GM12865 (cell line): ENCODE results near the gene ST8SIA1.

Experiments
- DNase-seq: peaks from one replicate; pipeline ENCODE4 v3.0.0; 2010; ENCODE audit warnings: low read depth
- H3K4me3 ChIP-seq: 2 replicates; pipeline ENCODE4 v1.5.1; 2011; ENCODE audit warnings: mild to moderate bottlenecking, low read depth, low read length, control low read depth
- TF ChIP-seq, protein P1 (sequence below): IDR thresholded peaks from 2 replicates; pipeline ENCODE4 v1.5.1; 2011; ENCODE audit warnings: low read length, control low read depth, low read depth, inconsistent platforms; ENCODE audit not compliant: insufficient read depth; ENCODE audit errors: missing control alignments

ST8SIA1 gene

DNA sequence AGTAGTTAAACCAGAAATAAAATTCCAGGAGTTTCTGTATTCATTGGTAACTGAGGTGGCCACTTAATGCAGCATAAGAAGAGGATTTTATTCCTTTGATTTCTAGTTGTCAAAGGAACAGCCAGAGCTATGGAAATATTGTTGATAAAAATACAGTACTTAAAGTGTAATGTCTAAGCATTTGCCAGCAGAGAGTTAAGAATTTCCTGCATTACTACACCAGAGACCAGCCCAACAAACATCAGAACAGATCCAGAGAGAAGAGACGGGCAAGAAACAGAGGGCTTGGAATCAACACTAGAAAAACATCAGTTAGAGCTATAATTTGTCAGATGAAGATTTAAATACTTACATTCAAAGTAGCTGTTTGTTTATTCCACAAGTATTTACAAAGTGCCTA is 77.9 kb downstream of the ST8SIA1 start:
- TF ChIP-seq, protein P1, sequence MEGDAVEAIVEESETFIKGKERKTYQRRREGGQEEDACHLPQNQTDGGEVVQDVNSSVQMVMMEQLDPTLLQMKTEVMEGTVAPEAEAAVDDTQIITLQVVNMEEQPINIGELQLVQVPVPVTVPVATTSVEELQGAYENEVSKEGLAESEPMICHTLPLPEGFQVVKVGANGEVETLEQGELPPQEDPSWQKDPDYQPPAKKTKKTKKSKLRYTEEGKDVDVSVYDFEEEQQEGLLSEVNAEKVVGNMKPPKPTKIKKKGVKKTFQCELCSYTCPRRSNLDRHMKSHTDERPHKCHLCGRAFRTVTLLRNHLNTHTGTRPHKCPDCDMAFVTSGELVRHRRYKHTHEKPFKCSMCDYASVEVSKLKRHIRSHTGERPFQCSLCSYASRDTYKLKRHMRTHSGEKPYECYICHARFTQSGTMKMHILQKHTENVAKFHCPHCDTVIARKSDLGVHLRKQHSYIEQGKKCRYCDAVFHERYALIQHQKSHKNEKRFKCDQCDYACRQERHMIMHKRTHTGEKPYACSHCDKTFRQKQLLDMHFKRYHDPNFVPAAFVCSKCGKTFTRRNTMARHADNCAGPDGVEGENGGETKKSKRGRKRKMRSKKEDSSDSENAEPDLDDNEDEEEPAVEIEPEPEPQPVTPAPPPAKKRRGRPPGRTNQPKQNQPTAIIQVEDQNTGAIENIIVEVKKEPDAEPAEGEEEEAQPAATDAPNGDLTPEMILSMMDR: no peak
- no peak for DNase-seq
- H3K4me3 ChIP-seq: no peak overlapping the region

DNA sequence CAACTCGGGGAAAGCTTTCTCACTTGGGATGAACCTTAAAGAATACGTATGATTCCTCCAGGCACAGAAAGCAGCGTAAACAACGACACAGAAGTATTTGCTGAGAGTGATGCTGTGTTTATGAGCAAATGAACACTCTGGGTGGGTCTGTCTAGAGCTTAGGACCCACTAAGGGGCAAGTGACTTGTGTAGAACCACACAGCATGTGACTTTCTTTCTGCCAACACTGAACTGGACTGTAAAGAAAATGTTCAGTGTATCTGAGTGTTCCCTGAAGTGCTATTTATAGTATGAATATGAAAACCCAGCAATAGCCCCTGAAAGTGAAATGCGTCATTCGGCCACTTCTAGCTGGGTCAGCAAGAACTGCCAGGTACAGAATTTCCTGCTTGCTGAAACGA is 78.5 kb downstream of the ST8SIA1 start:
- TF ChIP-seq, protein P1: no peak
- H3K4me3 ChIP-seq: no peak overlapping the region
- DNase-seq: no peak

- no peak for DNase-seq
- no peak overlapping the region for H3K4me3 ChIP-seq
- TF ChIP-seq, protein P1: no peak
Measured at GRCh38 chr12:22255097-22255496, 79.4 kb downstream of the ST8SIA1 start.

GRCh38 chr12:22254478-22254877 is 80.0 kb downstream of the ST8SIA1 start:
- TF ChIP-seq, protein P1: no peak
- no peak for DNase-seq
- H3K4me3 ChIP-seq: no peak overlapping the region

- no peak for DNase-seq
- no peak overlapping the region for H3K4me3 ChIP-seq
- TF ChIP-seq, protein P1: no peak
Measured at GRCh38 chr12:22252057-22252456, 82.5 kb downstream of the ST8SIA1 start.

- TF ChIP-seq, protein P1: no peak
- no peak overlapping the region for H3K4me3 ChIP-seq
- no peak for DNase-seq
Measured at GRCh38 chr12:22250762-22251161, 83.7 kb downstream of the ST8SIA1 start.

DNA sequence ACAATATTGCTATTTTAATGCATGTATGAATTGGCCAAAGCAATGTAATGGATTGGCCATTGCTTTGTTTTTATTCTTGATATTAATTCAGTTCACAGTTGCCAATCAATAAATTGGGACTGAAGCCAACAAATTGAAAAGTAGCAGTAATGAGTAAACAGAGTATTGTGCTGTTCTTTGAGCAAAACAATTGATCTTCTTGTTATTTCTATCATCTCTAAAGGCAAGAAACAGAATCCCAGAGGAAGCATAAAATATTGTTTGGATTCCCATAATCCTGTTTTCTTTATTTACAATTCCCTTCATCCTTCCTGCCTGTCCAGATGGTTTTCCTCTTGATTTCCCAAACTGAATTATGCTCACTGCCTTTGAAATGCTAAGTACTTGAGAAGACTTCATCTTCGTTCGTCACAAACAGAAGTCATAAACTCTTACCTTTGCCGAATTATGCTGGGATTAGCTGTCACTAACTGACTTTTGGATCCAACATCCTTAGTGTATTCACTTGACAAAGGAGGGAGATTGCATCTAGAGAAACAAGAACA is 85.9 kb downstream of the ST8SIA1 start:
- TF ChIP-seq, protein P1: no peak
- no peak overlapping the region for H3K4me3 ChIP-seq
- no peak for DNase-seq
